Glutamatergic neuron (in vitro differentiated cells): ENCODE results near the gene SIMC1. TPM values are rescaled to one million over a fixed set of nuclear protein-coding genes. Genes with fewer than 3 reads are reported as not detected.

Experiments
- DNase-seq: peaks from one replicate; pipeline ENCODE4 v3.0.0; 2022
- H3K27ac Mint-ChIP-seq: one replicate; pipeline ENCODE4 v1.8.0; 2020; ENCODE audit warnings: mild to moderate bottlenecking, mixed read lengths, inconsistent platforms; ENCODE audit not compliant: unreplicated experiment
- H3K27me3 Mint-ChIP-seq: one replicate; pipeline ENCODE4 v1.8.0; 2020; ENCODE audit warnings: mild to moderate bottlenecking, moderate library complexity, mixed read lengths, inconsistent platforms; ENCODE audit not compliant: unreplicated experiment
- H3K36me3 Mint-ChIP-seq: one replicate; pipeline ENCODE4 v1.8.0; 2020; ENCODE audit warnings: mild to moderate bottlenecking, mixed read lengths, inconsistent platforms; ENCODE audit not compliant: unreplicated experiment
- H3K4me1 Mint-ChIP-seq: one replicate; pipeline ENCODE4 v1.8.0; 2020; ENCODE audit warnings: mild to moderate bottlenecking, low read depth, mixed read lengths, inconsistent platforms; ENCODE audit not compliant: unreplicated experiment
- H3K4me3 Mint-ChIP-seq: one replicate; pipeline ENCODE4 v1.8.0; 2020; ENCODE audit warnings: mild to moderate bottlenecking, mixed read lengths, inconsistent platforms; ENCODE audit not compliant: unreplicated experiment
- H3K9me3 Mint-ChIP-seq: one replicate; pipeline ENCODE4 v1.8.0; 2020; ENCODE audit warnings: mild to moderate bottlenecking, moderate library complexity, mixed read lengths, inconsistent platforms; ENCODE audit not compliant: unreplicated experiment
- total RNA-seq: library from RNA; stranded (reverse); fragmentation: NEBNext Ultra II Directional; extraction: Animal tissue kit (Norgen Biotek cat#: 25700); gene quantifications from one replicate; pipeline ENCODE4 v1.2.1, GENCODE V29; 2021; ENCODE audit not compliant: unreplicated experiment
- TF ChIP-seq, protein P1 (sequence below): fragments of 200-600 bp; sonication (generic); IDR thresholded peaks from one replicate; pipeline ENCODE4 v1.5.0; 2021; ENCODE audit not compliant: partially characterized antibody, unreplicated experiment

The SIMC1 gene
- total RNA-seq, 1 donor from 2014 or later: 35.2 TPM

DNA sequence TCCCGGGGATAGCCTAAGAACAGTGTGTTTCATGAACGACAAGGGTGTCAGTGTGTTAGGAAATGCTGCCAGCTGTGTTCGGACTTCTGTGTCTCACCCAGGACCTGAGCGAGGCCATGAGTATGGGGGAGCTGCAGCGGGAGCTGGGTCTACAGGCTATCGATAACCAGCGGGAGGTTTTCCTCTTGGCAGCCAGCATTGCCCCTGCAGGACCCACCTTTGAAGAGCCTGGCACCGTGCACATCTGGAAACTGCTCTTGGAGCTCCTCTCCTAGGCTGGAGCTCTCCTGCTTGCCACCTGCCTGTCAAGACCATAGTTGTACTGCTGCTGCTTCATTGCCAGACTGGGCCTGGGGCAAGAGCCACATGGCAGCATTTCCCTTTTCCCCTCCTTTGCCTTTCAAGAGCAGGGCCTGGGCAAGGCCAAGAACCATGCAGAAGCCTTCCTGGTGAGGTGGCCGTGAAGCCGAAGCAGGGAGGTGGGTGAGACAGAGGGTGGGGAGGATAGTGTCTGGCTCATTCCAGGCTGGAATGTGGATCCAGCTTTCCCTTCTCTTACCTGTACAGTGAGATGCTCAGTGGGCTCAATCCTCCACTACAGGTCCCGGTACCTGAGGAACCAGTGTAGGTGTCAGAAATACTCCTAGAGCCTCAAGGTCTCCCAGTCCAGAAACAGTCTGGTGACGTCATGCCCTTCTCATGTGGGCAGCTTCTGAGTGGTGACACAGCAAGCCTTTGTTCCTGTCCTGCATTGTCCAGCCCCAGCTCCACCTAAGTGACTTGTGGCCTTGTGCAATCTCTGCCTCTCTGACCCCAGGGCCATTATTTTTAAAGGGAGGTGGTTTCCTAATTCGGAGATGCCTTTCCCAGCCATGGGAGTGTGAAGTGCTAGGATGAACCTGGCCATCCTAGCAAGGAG lies 133.7 kb downstream of the SIMC1 start:
- peaks cover 6% of the 10 kb centered on the region for H3K27me3 Mint-ChIP-seq
- peaks cover 8% of the 10 kb centered on the region for H3K36me3 Mint-ChIP-seq
- H3K27ac Mint-ChIP-seq: no peak overlapping the region
- peaks cover 6% of the 10 kb centered on the region for H3K9me3 Mint-ChIP-seq
- peaks cover 5% of the 10 kb centered on the region for H3K4me1 Mint-ChIP-seq
- no peak overlapping the region for H3K4me3 Mint-ChIP-seq
- no peak for DNase-seq
- TF ChIP-seq, protein P1, sequence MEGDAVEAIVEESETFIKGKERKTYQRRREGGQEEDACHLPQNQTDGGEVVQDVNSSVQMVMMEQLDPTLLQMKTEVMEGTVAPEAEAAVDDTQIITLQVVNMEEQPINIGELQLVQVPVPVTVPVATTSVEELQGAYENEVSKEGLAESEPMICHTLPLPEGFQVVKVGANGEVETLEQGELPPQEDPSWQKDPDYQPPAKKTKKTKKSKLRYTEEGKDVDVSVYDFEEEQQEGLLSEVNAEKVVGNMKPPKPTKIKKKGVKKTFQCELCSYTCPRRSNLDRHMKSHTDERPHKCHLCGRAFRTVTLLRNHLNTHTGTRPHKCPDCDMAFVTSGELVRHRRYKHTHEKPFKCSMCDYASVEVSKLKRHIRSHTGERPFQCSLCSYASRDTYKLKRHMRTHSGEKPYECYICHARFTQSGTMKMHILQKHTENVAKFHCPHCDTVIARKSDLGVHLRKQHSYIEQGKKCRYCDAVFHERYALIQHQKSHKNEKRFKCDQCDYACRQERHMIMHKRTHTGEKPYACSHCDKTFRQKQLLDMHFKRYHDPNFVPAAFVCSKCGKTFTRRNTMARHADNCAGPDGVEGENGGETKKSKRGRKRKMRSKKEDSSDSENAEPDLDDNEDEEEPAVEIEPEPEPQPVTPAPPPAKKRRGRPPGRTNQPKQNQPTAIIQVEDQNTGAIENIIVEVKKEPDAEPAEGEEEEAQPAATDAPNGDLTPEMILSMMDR: no peak

GRCh38 chr5:176373100-176373818 lies 135.0 kb downstream of the SIMC1 start:
- no peaks in the 10 kb centered on the region for H3K27me3 Mint-ChIP-seq
- DNase-seq: no peak
- H3K9me3 Mint-ChIP-seq: peaks cover 3% of the 10 kb centered on the region
- H3K27ac Mint-ChIP-seq: no peak overlapping the region
- no peaks in the 10 kb centered on the region for H3K4me1 Mint-ChIP-seq
- H3K36me3 Mint-ChIP-seq: no peaks in the 10 kb centered on the region
- no peak overlapping the region for H3K4me3 Mint-ChIP-seq
- TF ChIP-seq, protein P1: no peak

- Mint-ChIP-seq H3K36me3 (no peaks in the 10 kb centered on the region), H3K27me3 (no peaks in the 10 kb centered on the region), H3K4me1 (no peaks in the 10 kb centered on the region), H3K4me3 (no peak overlapping the region), H3K9me3 (no peaks in the 10 kb centered on the region), H3K27ac (no peak overlapping the region)
- DNase-seq: no peak
- TF ChIP-seq, protein P1: no peak
These were observed 141.7 kb downstream of the SIMC1 start for GRCh38 chr5:176379881-176380280.

DNA sequence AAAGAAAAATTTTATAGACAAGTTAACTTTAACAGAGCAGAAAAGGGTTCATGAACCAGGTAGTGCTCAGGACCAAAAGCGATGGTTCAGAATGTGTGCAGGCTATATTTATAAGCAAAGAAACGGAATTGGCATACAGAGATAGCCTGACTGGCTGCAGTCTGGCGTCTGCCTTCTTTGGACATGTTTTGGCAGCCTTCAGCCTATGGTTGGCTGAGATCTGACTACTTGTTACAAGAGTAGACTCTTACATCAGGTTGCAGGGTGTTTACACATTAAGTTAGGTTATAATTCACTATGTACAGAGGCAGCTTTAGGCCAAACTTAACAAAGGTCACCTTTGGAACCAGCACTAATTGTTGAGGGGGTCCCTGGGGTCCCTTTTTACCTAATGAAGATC lies 143.2 kb downstream of the SIMC1 start:
- Mint-ChIP-seq H3K9me3 (no peaks in the 10 kb centered on the region), H3K27ac (no peak overlapping the region), H3K4me1 (no peaks in the 10 kb centered on the region), H3K36me3 (no peaks in the 10 kb centered on the region), H3K4me3 (no peak overlapping the region), H3K27me3 (no peaks in the 10 kb centered on the region)
- TF ChIP-seq, protein P1: no peak
- no peak for DNase-seq

DNA sequence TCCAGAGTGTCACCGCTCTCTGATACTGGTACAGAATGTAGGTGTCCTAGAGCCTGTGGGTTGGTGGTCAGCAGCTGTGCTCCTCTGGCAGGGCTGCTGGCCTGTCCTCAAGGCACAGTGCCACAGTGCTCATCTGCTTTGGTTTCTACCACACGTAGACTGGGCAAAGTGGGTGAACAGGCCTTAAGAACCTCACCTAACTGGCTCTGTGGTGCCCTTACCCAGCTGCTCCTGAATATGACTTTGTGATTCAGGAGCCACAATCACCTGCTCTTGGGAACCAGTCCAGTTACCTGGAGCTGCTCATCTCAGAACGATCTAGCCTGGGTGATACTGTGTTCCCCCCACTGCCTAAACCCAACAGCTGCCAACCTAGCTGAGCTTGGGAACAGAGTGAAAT lies 143.8 kb downstream of the SIMC1 start:
- H3K36me3 Mint-ChIP-seq: no peaks in the 10 kb centered on the region
- H3K27me3 Mint-ChIP-seq: no peaks in the 10 kb centered on the region
- DNase-seq: no peak
- H3K4me1 Mint-ChIP-seq: peaks cover 1% of the 10 kb centered on the region
- TF ChIP-seq, protein P1: no peak
- no peaks in the 10 kb centered on the region for H3K9me3 Mint-ChIP-seq
- no peak overlapping the region for H3K4me3 Mint-ChIP-seq
- no peak overlapping the region for H3K27ac Mint-ChIP-seq
